ENCODE measurements around the gene RGS6. TPM values are rescaled to one million over a fixed set of nuclear protein-coding genes. Genes with fewer than 3 reads are reported as not detected.
A peak's percentile ranks its signal among the peaks of the same experiment; 100 is the strongest.

Gene RGS6
- total RNA-seq, 1 donor from 2014 or later: 1.6 TPM

- no peak for DNase-seq (ENCODE audit: extremely low spot score, unreplicated experiment)
- peak; percentile 79 for TF ChIP-seq CTCF (conservative IDR thresholded peaks at IDR 0.05)
- H3K36me3 Mint-ChIP-seq: no peaks in the 10 kb centered on the region
- H3K27me3 Mint-ChIP-seq: peaks cover 18% of the 10 kb centered on the region
- peak overlapping the region; percentile 31 for H3K27ac Mint-ChIP-seq
- H3K4me1 Mint-ChIP-seq (ENCODE audit: unreplicated experiment): peaks cover 4% of the 10 kb centered on the region
- no peak overlapping the region for H3K4me3 Mint-ChIP-seq
- no peaks in the 10 kb centered on the region for H3K9me3 Mint-ChIP-seq
Observed at GRCh38 chr14:72024043-72024407, 91.8 kb downstream of the RGS6 start.

- H3K27me3 Mint-ChIP-seq: peaks cover 18% of the 10 kb centered on the region
- H3K9me3 Mint-ChIP-seq: no peaks in the 10 kb centered on the region
- no peak overlapping the region for H3K27ac Mint-ChIP-seq
- H3K4me1 Mint-ChIP-seq (ENCODE audit: unreplicated experiment): peaks cover 4% of the 10 kb centered on the region
- no peaks in the 10 kb centered on the region for H3K36me3 Mint-ChIP-seq
- DNase-seq (ENCODE audit: extremely low spot score, unreplicated experiment): no peak
- H3K4me3 Mint-ChIP-seq: no peak overlapping the region
- TF ChIP-seq CTCF (conservative IDR thresholded peaks at IDR 0.05): no peak
Observed at GRCh38 chr14:72024504-72024903, 92.3 kb downstream of the RGS6 start.

DNA sequence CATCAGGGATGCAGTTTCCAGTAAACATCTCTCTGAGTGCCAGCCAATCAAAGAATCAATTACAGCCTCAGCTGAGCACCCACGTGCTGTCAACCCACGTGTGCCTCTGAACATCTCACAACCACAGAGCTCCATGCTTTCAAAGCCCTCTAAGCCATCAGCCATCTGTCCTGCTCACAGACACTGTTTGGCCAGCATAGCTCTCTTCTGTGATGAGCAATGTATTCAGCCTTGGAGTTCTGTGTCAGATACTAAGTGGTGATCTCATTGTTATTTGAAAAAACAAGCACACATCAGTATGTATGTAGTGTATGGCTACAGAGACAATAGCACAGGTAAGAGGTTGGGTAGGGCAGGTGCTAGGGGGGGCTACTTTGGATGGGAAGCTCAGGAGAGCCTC lies 94.3 kb downstream of the RGS6 start:
- Mint-ChIP-seq H3K4me3 (no peak overlapping the region), H3K9me3 (no peaks in the 10 kb centered on the region), H3K27ac (no peak overlapping the region), H3K36me3 (no peaks in the 10 kb centered on the region), H3K27me3 (peaks cover 10% of the 10 kb centered on the region), H3K4me1 (ENCODE audit: unreplicated experiment) (peaks cover 4% of the 10 kb centered on the region)
- no peak for DNase-seq (ENCODE audit: extremely low spot score, unreplicated experiment)
- TF ChIP-seq CTCF (conservative IDR thresholded peaks at IDR 0.05): no peak

- Mint-ChIP-seq H3K27ac (no peak overlapping the region), H3K9me3 (no peaks in the 10 kb centered on the region), H3K27me3 (peaks cover 10% of the 10 kb centered on the region), H3K36me3 (no peaks in the 10 kb centered on the region), H3K4me1 (ENCODE audit: unreplicated experiment) (peaks cover 4% of the 10 kb centered on the region), H3K4me3 (no peak overlapping the region)
- TF ChIP-seq CTCF (conservative IDR thresholded peaks at IDR 0.05): no peak
- DNase-seq (ENCODE audit: extremely low spot score, unreplicated experiment): no peak
Observed at GRCh38 chr14:72027061-72027460, 94.8 kb downstream of the RGS6 start.

DNA sequence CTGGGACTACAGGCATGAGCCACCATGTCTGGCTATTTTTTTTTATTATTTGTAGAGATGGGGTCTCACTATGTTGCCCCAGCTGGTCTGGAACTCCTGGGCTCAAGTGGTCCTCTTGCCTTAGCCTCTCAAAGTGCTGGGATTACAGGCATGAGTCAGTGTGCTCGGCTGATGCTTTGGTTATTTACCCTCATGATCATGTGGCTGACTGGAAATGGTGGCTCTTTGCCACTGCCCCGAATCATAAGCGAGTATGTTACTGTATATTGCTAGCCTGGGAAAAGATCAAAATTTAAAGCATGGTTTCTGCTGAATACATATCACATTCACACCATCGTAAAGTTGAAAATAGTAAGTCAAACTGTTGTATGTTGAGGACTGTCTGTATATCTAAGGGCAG lies 101.1 kb downstream of the RGS6 start:
- Mint-ChIP-seq H3K4me3 (no peak overlapping the region), H3K27me3 (no peaks in the 10 kb centered on the region), H3K36me3 (no peaks in the 10 kb centered on the region), H3K27ac (no peak overlapping the region), H3K4me1 (ENCODE audit: unreplicated experiment) (no peaks in the 10 kb centered on the region), H3K9me3 (no peaks in the 10 kb centered on the region)
- no peak for DNase-seq (ENCODE audit: extremely low spot score, unreplicated experiment)
- no peak for TF ChIP-seq CTCF (conservative IDR thresholded peaks at IDR 0.05)

- Mint-ChIP-seq H3K4me3 (no peak overlapping the region), H3K36me3 (no peaks in the 10 kb centered on the region), H3K4me1 (ENCODE audit: unreplicated experiment) (no peaks in the 10 kb centered on the region), H3K9me3 (peaks cover 6% of the 10 kb centered on the region), H3K27ac (no peak overlapping the region), H3K27me3 (peaks cover 3% of the 10 kb centered on the region)
- TF ChIP-seq CTCF (conservative IDR thresholded peaks at IDR 0.05): no peak
- no peak for DNase-seq (ENCODE audit: extremely low spot score, unreplicated experiment)
Observed at GRCh38 chr14:72040528-72040927, 108.3 kb downstream of the RGS6 start.
